Body of pancreas (tissue), 4 donors: ENCODE measurements around the gene EFCAB13. TPM values are rescaled to one million over a fixed set of nuclear protein-coding genes. Genes with fewer than 3 reads are reported as not detected.

Experiments
- ATAC-seq: fragments of 150-250 bp; one replicate; pipeline ENCODE4 v1.9.1; 2016
- DNase-seq, 4 donors: peaks; one replicate each; pipeline ENCODE4 v3.0.0-alpha.2; 2019
- H3K27ac ChIP-seq, 4 donors: fragments of 200-600 bp; sonication (generic); 1 replicate in 3 of 4; 2 replicates in 1 of 4; pipeline versions ENCODE4 v1.5.1 to v1.6.1; 2016 to 2019; ENCODE audit warnings: mild to moderate bottlenecking in 1 of 4, mixed read lengths in 1 of 4, moderate library complexity in 1 of 4
- H3K27me3 ChIP-seq, 2 donors: fragments of 200-600 bp; sonication (generic); one replicate each; pipeline ENCODE4 v1.6.0; 2016; ENCODE audit warnings: mild to moderate bottlenecking in 1 of 2
- H3K36me3 ChIP-seq, 2 donors: fragments of 200-600 bp; sonication (generic); replicated peaks in 1 of 2; 2 replicates each; pipeline ENCODE4 v1.5.1; 2016; ENCODE audit warnings: low read depth in 2 of 2; ENCODE audit not compliant: insufficient read depth in 1 of 2
- H3K4me1 ChIP-seq: fragments of 200-600 bp; sonication (generic); one replicate; pipeline ENCODE4 v1.6.0; 2016
- H3K4me3 ChIP-seq, 2 donors: fragments of 200-600 bp; sonication (generic); 1 replicate in 1 of 2; 2 replicates in 1 of 2; pipeline ENCODE4 v1.5.1; 2016 to 2019
- H3K9me3 ChIP-seq, 3 donors: fragments of 200-600 bp; sonication (generic); 1 replicate in 2 of 3; 2 replicates in 1 of 3; pipeline ENCODE4 v1.5.1; 2016
- POLR2A ChIP-seq, 3 donors: fragments of 450-650 bp; IDR thresholded peaks; one replicate each; pipeline ENCODE4 v1.6.1; 2016; ENCODE audit warnings: antibody characterized with exemption in 3 of 3, mild to moderate bottlenecking in 2 of 3
- WGBS, 2 donors: methylation state at CpG; one replicate each; pipeline ENCODE4 v1.1.5; 2017; 5-methylcytosine and 5-hydroxymethylcytosine counted together
- intact Hi-C: fragments of 100-400 bp; cut with DNase I; formaldehyde crosslinking; loops from one replicate; pipeline ENCODE4 v1.15.1; 2023
- total RNA-seq, 2 donors: library from RNA; depleted of rRNA; stranded (reverse); fragments of >200 nt; gene quantifications; one replicate each; pipeline ENCODE4 v1.1.0, GENCODE V29; 2016
- TF ChIP-seq, protein P1 (sequence below), 7 experiments: fragments of 450-650 bp in 4 of 7; fragments of 200-600 bp in 3 of 7; sonication (generic) in 3 of 7; IDR thresholded peaks; one replicate each; pipeline ENCODE4 v1.5.1; 2016 to 2019; ENCODE audit warnings: antibody characterized with exemption in 7 of 7

Gene EFCAB13
- total RNA-seq, 2 donors from 2014 or later = 2.6 to 10.6 TPM

DNA sequence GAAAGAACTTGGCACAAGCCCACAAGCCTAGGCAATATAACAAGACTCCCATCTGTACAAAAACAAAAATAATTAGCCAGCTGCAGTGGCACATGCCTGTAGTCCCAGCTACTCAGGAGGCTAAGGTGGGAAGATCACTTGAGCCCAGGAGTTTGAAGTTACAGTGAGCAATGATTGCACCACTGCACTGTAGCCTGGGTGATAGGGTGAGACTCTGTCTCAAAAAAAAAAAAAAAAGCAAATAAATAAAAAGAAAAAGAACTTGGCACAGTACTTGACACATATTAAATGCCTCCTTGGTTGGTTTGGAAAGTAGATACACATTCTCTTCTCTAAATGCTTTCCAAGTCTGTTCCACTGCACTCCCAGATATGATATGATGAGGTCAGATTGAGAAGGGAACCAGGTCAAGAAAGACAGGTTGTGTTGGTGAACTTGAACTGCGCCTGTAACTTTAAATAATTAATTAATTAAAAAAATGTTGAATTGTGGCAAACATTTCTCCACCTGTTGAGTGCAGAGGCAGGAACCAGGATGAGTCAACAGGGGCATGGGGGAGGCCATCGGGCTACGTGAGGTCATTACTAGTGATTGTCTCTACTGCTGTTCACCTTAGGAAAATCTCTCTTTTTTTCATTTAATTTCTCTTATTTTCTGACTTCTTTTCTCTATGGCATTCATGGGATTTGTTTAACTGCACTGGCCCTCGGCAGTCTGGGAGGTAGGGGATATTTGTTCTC is 25.9 kb upstream of the EFCAB13 start:
- 83 to 91% methylated on average over 4 of the region's 4 CpGs for WGBS, 2 donors
- no peak for ATAC-seq
- intact Hi-C loops = no loop called here

DNA sequence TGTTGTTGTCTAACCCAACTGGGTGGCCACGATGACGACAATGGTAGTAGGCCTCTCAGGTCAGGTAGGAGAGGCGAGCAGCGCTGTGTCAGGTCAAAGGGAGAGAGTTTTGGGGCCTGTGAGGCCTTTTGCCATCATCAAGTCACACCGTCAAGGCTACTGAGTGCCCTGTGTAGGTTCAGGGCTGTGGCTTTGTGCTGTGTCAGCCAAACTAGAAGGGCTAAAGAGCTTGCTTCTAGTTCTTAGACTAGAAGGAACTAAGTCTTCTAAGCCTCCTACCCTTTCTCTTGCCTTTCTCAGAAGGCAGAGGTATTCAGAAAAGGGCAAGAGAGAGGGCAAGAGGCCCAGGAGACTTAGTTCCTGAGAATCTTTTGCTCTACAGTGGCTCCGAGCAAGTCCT is 25.0 kb upstream of the EFCAB13 start:
- H3K27me3 ChIP-seq = no peaks in the 10 kb centered on the region
- TF ChIP-seq POLR2A (IDR thresholded peaks at IDR 0.05) = no peak
- TF ChIP-seq, protein P1, sequence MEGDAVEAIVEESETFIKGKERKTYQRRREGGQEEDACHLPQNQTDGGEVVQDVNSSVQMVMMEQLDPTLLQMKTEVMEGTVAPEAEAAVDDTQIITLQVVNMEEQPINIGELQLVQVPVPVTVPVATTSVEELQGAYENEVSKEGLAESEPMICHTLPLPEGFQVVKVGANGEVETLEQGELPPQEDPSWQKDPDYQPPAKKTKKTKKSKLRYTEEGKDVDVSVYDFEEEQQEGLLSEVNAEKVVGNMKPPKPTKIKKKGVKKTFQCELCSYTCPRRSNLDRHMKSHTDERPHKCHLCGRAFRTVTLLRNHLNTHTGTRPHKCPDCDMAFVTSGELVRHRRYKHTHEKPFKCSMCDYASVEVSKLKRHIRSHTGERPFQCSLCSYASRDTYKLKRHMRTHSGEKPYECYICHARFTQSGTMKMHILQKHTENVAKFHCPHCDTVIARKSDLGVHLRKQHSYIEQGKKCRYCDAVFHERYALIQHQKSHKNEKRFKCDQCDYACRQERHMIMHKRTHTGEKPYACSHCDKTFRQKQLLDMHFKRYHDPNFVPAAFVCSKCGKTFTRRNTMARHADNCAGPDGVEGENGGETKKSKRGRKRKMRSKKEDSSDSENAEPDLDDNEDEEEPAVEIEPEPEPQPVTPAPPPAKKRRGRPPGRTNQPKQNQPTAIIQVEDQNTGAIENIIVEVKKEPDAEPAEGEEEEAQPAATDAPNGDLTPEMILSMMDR (IDR thresholded peaks at IDR 0.05) = no peak
- H3K36me3 ChIP-seq = no peaks in the 10 kb centered on the region
- DNase-seq (no peak), ATAC-seq (no peak)
- 98 to 99% methylated on average over 5 to 6 of the region's 6 CpGs for WGBS, 2 donors
- peaks cover 6% of the 10 kb centered on the region for H3K4me1 ChIP-seq
- no peak overlapping the region for H3K4me3 ChIP-seq
- intact Hi-C loops = no loop called here
- H3K9me3 ChIP-seq = no peaks in the 10 kb centered on the region
- no peak overlapping the region for H3K27ac ChIP-seq

More for the DNA sequence above, 25.9 kb upstream of the EFCAB13 start:
- H3K4me3 ChIP-seq = no peak overlapping the region
- no peaks in the 10 kb centered on the region for H3K9me3 ChIP-seq
- no peak overlapping the region for H3K27ac ChIP-seq
- H3K36me3 ChIP-seq = no peaks in the 10 kb centered on the region
- H3K4me1 ChIP-seq = peaks cover 6% of the 10 kb centered on the region
- no peak for DNase-seq
- TF ChIP-seq, protein P1 (IDR thresholded peaks at IDR 0.05) = no peak
- TF ChIP-seq POLR2A (IDR thresholded peaks at IDR 0.05) = no peak
- H3K27me3 ChIP-seq = no peaks in the 10 kb centered on the region

DNA sequence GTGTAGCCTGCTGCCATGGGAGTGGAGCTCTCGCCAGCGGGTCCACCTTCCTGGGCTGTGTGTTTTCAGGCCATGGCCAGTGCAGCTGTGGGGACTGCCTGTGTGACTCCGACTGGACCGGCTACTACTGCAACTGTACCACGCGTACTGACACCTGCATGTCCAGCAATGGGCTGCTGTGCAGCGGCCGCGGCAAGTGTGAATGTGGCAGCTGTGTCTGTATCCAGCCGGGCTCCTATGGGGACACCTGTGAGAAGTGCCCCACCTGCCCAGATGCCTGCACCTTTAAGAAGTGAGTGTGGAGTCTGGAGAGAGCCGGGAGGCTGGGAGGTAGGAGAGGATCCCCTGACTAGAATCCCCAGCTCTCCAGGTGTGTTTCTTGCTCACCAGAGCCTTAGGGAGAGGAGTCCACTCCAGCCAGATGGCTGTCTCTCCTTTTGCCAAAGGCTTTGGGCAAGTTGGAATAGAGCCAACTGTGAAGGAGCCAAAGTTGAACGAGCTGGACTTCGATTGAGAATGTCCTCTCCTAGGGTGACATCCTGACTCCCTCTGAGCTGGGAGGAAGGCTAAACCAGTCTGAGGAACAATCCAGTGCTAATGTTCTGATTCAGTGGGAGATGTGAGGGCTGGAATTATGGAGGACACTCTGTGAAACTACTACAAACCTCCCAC is 24.4 kb upstream of the EFCAB13 start:
- Histone ChIP-seq H3K36me3 (no peaks in the 10 kb centered on the region), H3K27ac (no peak overlapping the region), H3K4me3 (no peak overlapping the region), H3K9me3 (no peaks in the 10 kb centered on the region), H3K4me1 (peaks cover 6% of the 10 kb centered on the region), H3K27me3 (no peaks in the 10 kb centered on the region)
- TF ChIP-seq, protein P1 (IDR thresholded peaks at IDR 0.05) = no peak
- ATAC-seq (peak; percentile 27), DNase-seq (peak in 3 of 4 donors; percentile 25 to 41 (median 32))
- WGBS, 2 donors = 37 to 65% methylated on average over 5 to 13 of the region's 13 CpGs
- intact Hi-C loops = no loop called here

DNA sequence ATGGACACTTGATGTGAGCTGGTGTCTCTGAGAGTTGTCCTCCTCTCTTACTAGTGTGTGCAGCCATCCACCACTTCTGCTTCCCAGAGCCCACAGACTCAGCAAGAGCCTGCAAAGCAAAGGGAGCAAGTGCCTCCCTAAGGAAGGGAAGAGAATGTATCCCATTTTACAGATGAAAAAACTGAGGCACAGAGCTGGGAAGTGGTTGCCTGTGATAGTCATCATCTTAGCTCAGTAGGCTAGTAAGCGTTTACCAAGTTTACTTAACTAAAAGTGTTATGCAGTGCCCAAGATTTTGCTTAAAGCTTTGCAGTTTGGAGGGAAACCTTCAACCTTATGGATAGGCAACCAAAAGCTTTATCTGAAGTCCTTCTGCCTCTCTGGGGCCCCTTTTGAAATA is 23.0 kb upstream of the EFCAB13 start:
- Histone ChIP-seq H3K27me3 (no peaks in the 10 kb centered on the region), H3K4me3 (no peak overlapping the region), H3K9me3 (no peaks in the 10 kb centered on the region), H3K4me1 (peaks cover 12% of the 10 kb centered on the region), H3K27ac (no peak overlapping the region), H3K36me3 (no peaks in the 10 kb centered on the region)
- DNase-seq = no peak
- ATAC-seq = no peak
- intact Hi-C loops = no loop called here
- 75 to 84% methylated on average over 1 of the region's 1 CpG for WGBS, 2 donors
- TF ChIP-seq POLR2A (IDR thresholded peaks at IDR 0.05) = no peak

DNA sequence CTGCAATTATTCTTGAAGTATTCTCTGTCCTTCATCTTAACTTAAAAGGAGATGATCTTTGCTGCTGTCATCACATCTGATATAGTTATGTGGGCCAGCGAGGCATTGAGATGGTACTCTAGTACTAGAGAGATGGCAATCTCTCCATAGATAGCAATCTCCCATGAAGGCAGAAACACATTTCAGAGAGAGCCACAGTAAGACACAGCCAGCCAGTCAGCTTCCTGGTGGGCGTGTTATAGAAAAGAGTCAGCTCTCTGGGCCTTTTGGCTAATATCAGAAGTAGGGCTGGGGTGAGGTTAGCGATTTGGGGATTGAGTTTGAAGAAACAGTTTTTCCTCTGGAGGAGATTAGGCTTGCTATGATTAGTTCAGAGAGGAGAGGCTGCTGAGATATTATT is 22.6 kb upstream of the EFCAB13 start:
- Histone ChIP-seq H3K9me3 (no peaks in the 10 kb centered on the region), H3K27me3 (no peaks in the 10 kb centered on the region), H3K36me3 (no peaks in the 10 kb centered on the region), H3K4me3 (no peak overlapping the region), H3K4me1 (peaks cover 12% of the 10 kb centered on the region), H3K27ac (no peak overlapping the region)
- no peak for TF ChIP-seq POLR2A (IDR thresholded peaks at IDR 0.05)
- TF ChIP-seq, protein P1 (IDR thresholded peaks at IDR 0.05) = no peak
- DNase-seq (no peak), ATAC-seq (no peak)
- 82 to 90% methylated on average over 3 of the region's 3 CpGs for WGBS, 2 donors
- intact Hi-C loops = no loop called here
